ENCODE data around the gene STARD7.

STARD7 gene

GRCh38 chr2:96170626-96171025 is 38.0 kb downstream of the STARD7 start:
- Histone ChIP-seq H2BK15ac (ENCODE audit: low read depth, poor library complexity, severe bottlenecking) (no peak overlapping the region), H2BK120ac (ENCODE audit: low read depth, low read length) (no peak overlapping the region), H3K14ac (ENCODE audit: low read length in 2 of 2) (no peak overlapping the region), H3K9ac (ENCODE audit: low read length) (no peak overlapping the region), H3K4me2 (ENCODE audit: low read length, poor library complexity, severe bottlenecking) (no peak overlapping the region), H2AK5ac (ENCODE audit: low read length, severe bottlenecking) (no peak overlapping the region), H3K79me1 (replicated peaks; ENCODE audit: low read length, poor library complexity, severe bottlenecking) (no peaks in the 10 kb centered on the region), H4K91ac (ENCODE audit: low read length) (no peak overlapping the region), H2BK5ac (ENCODE audit: low read depth, low read length, poor library complexity, severe bottlenecking) (no peak overlapping the region), H3K4me3 (ENCODE audit: insufficient read depth in 1 of 2, low read depth in 1 of 2, low read length in 2 of 2) (no peak overlapping the region), H3K36me3 (ENCODE audit: control insufficient read depth in 1 of 2, insufficient read depth in 2 of 2, low read depth in 1 of 2, low read length in 2 of 2) (no peaks in the 10 kb centered on the region), H2BK12ac (ENCODE audit: low read length in 2 of 2) (no peak overlapping the region), H3K27ac (ENCODE audit: low read length, poor library complexity, severe bottlenecking) (no peak overlapping the region), H3K23ac (ENCODE audit: low read length in 2 of 2) (no peak overlapping the region), H3K9me3 (ENCODE audit: control insufficient read depth, low read length) (peaks cover 4% of the 10 kb centered on the region), H3K27me3 (ENCODE audit: control insufficient read depth in 1 of 2, insufficient read depth in 1 of 2, low read length in 2 of 2) (peaks cover 0 to 3% of the 10 kb centered on the region in 2 experiments), H3K4ac (ENCODE audit: low read depth in 1 of 2, low read length in 2 of 2) (no peak overlapping the region), H2AFZ (ENCODE audit: low read depth, low read length) (no peak overlapping the region), H3K18ac (ENCODE audit: low read depth in 1 of 2, low read length in 2 of 2) (no peak overlapping the region), H3K4me1 (ENCODE audit: control insufficient read depth, insufficient read depth, low read depth, low read length) (no peaks in the 10 kb centered on the region), H4K8ac (ENCODE audit: low read length) (no peak overlapping the region)
- no peak for DNase-seq
- WGBS: 93% methylated on average over 2 of the region's 3 CpGs

- Histone ChIP-seq H3K18ac (ENCODE audit: low read depth in 1 of 2, low read length in 2 of 2) (no peak overlapping the region), H3K4me2 (ENCODE audit: low read length, poor library complexity, severe bottlenecking) (no peak overlapping the region), H3K4me1 (ENCODE audit: control insufficient read depth, insufficient read depth, low read depth, low read length) (no peaks in the 10 kb centered on the region), H3K14ac (ENCODE audit: low read length in 2 of 2) (no peak overlapping the region), H2BK5ac (ENCODE audit: low read depth, low read length, poor library complexity, severe bottlenecking) (no peak overlapping the region), H3K79me1 (replicated peaks; ENCODE audit: low read length, poor library complexity, severe bottlenecking) (no peaks in the 10 kb centered on the region), H4K8ac (ENCODE audit: low read length) (no peak overlapping the region), H3K36me3 (ENCODE audit: control insufficient read depth in 1 of 2, insufficient read depth in 2 of 2, low read depth in 1 of 2, low read length in 2 of 2) (no peaks in the 10 kb centered on the region), H3K27ac (ENCODE audit: low read length, poor library complexity, severe bottlenecking) (no peak overlapping the region), H2AFZ (ENCODE audit: low read depth, low read length) (no peak overlapping the region), H2BK120ac (ENCODE audit: low read depth, low read length) (no peak overlapping the region), H3K23ac (ENCODE audit: low read length in 2 of 2) (no peak overlapping the region), H2AK5ac (ENCODE audit: low read length, severe bottlenecking) (no peak overlapping the region), H3K27me3 (ENCODE audit: control insufficient read depth in 1 of 2, insufficient read depth in 1 of 2, low read length in 2 of 2) (peaks cover 0 to 3% of the 10 kb centered on the region in 2 experiments), H3K4ac (ENCODE audit: low read depth in 1 of 2, low read length in 2 of 2) (no peak overlapping the region), H3K9ac (ENCODE audit: low read length) (no peak overlapping the region), H2BK12ac (ENCODE audit: low read length in 2 of 2) (no peak overlapping the region), H4K91ac (ENCODE audit: low read length) (no peak overlapping the region), H3K9me3 (ENCODE audit: control insufficient read depth, low read length) (peaks cover 4% of the 10 kb centered on the region), H2BK15ac (ENCODE audit: low read depth, poor library complexity, severe bottlenecking) (no peak overlapping the region), H3K4me3 (ENCODE audit: insufficient read depth in 1 of 2, low read depth in 1 of 2, low read length in 2 of 2) (no peak overlapping the region)
- no peak for DNase-seq
- WGBS: 90% methylated on average over 2 of the region's 2 CpGs
Observed at GRCh38 chr2:96169868-96170507, 38.6 kb downstream of the STARD7 start.

- Histone ChIP-seq H3K18ac (ENCODE audit: low read depth in 1 of 2, low read length in 2 of 2) (no peak overlapping the region), H3K9me3 (ENCODE audit: control insufficient read depth, low read length) (peaks cover 4% of the 10 kb centered on the region), H2BK15ac (ENCODE audit: low read depth, poor library complexity, severe bottlenecking) (no peak overlapping the region), H4K91ac (ENCODE audit: low read length) (no peak overlapping the region), H3K79me1 (replicated peaks; ENCODE audit: low read length, poor library complexity, severe bottlenecking) (no peaks in the 10 kb centered on the region), H3K36me3 (ENCODE audit: control insufficient read depth in 1 of 2, insufficient read depth in 2 of 2, low read depth in 1 of 2, low read length in 2 of 2) (no peaks in the 10 kb centered on the region), H3K4me1 (ENCODE audit: control insufficient read depth, insufficient read depth, low read depth, low read length) (peaks cover 2% of the 10 kb centered on the region), H2BK12ac (ENCODE audit: low read length in 2 of 2) (no peak overlapping the region), H2BK120ac (ENCODE audit: low read depth, low read length) (no peak overlapping the region), H4K8ac (ENCODE audit: low read length) (no peak overlapping the region), H3K27me3 (ENCODE audit: control insufficient read depth in 1 of 2, insufficient read depth in 1 of 2, low read length in 2 of 2) (peaks cover 0 to 3% of the 10 kb centered on the region in 2 experiments), H3K4ac (ENCODE audit: low read depth in 1 of 2, low read length in 2 of 2) (no peak overlapping the region), H3K23ac (ENCODE audit: low read length in 2 of 2) (no peak overlapping the region), H2BK5ac (ENCODE audit: low read depth, low read length, poor library complexity, severe bottlenecking) (no peak overlapping the region), H3K4me3 (ENCODE audit: insufficient read depth in 1 of 2, low read depth in 1 of 2, low read length in 2 of 2) (no peak overlapping the region), H3K9ac (ENCODE audit: low read length) (no peak overlapping the region), H2AFZ (ENCODE audit: low read depth, low read length) (no peak overlapping the region), H3K14ac (ENCODE audit: low read length in 2 of 2) (no peak overlapping the region), H2AK5ac (ENCODE audit: low read length, severe bottlenecking) (no peak overlapping the region), H3K4me2 (ENCODE audit: low read length, poor library complexity, severe bottlenecking) (no peak overlapping the region), H3K27ac (ENCODE audit: low read length, poor library complexity, severe bottlenecking) (no peak overlapping the region)
- WGBS: 83% methylated on average over 4 of the region's 6 CpGs
- no peak for DNase-seq
Observed at GRCh38 chr2:96167407-96168013, 41.1 kb downstream of the STARD7 start.

- Histone ChIP-seq H2AK5ac (ENCODE audit: low read length, severe bottlenecking) (no peak overlapping the region), H3K14ac (ENCODE audit: low read length in 2 of 2) (no peak overlapping the region), H3K4ac (ENCODE audit: low read depth in 1 of 2, low read length in 2 of 2) (no peak overlapping the region), H4K8ac (ENCODE audit: low read length) (no peak overlapping the region), H2BK12ac (ENCODE audit: low read length in 2 of 2) (no peak overlapping the region), H3K36me3 (ENCODE audit: control insufficient read depth in 1 of 2, insufficient read depth in 2 of 2, low read depth in 1 of 2, low read length in 2 of 2) (no peaks in the 10 kb centered on the region), H3K27ac (ENCODE audit: low read length, poor library complexity, severe bottlenecking) (no peak overlapping the region), H3K4me3 (ENCODE audit: insufficient read depth in 1 of 2, low read depth in 1 of 2, low read length in 2 of 2) (no peak overlapping the region), H3K9ac (ENCODE audit: low read length) (no peak overlapping the region), H3K18ac (ENCODE audit: low read depth in 1 of 2, low read length in 2 of 2) (no peak overlapping the region), H3K23ac (ENCODE audit: low read length in 2 of 2) (no peak overlapping the region), H3K4me1 (ENCODE audit: control insufficient read depth, insufficient read depth, low read depth, low read length) (peaks cover 2% of the 10 kb centered on the region), H3K4me2 (ENCODE audit: low read length, poor library complexity, severe bottlenecking) (no peak overlapping the region), H2BK5ac (ENCODE audit: low read depth, low read length, poor library complexity, severe bottlenecking) (no peak overlapping the region), H3K9me3 (ENCODE audit: control insufficient read depth, low read length) (peaks cover 6% of the 10 kb centered on the region), H3K27me3 (ENCODE audit: control insufficient read depth in 1 of 2, insufficient read depth in 1 of 2, low read length in 2 of 2) (peaks cover 0 to 4% of the 10 kb centered on the region in 2 experiments), H2AFZ (ENCODE audit: low read depth, low read length) (no peak overlapping the region), H3K79me1 (replicated peaks; ENCODE audit: low read length, poor library complexity, severe bottlenecking) (no peaks in the 10 kb centered on the region), H2BK120ac (ENCODE audit: low read depth, low read length) (no peak overlapping the region), H2BK15ac (ENCODE audit: low read depth, poor library complexity, severe bottlenecking) (no peak overlapping the region), H4K91ac (ENCODE audit: low read length) (no peak overlapping the region)
- WGBS: 72% methylated on average over 18 of the region's 18 CpGs
- DNase-seq: no peak
Observed at GRCh38 chr2:96164459-96165184, 44.0 kb downstream of the STARD7 start.

Data from mesenchymal stem cell (in vitro differentiated cells and primary cell).